Measurements from ENCODE around the gene LCN9. TPM values are rescaled to one million over a fixed set of nuclear protein-coding genes. Genes with fewer than 3 reads are reported as not detected.
"Not testable (repeated sequence)": the region's sequence is repeated elsewhere in the genome, so short reads cannot be mapped to it uniquely, and the experiment has no call there.

The LCN9 gene
- polyA plus RNA-seq, 3 donors: not detected

GRCh38 chr9:135670721-135671590 is 7.8 kb downstream of the LCN9 start:
- DNase-seq: no peak

- no peak for DNase-seq
Measured at GRCh38 chr9:135671591-135672041, 8.5 kb downstream of the LCN9 start.

GRCh38 chr9:135672786-135673185 is 9.7 kb downstream of the LCN9 start:
- not testable (repeated sequence) for DNase-seq

GRCh38 chr9:135673941-135674340 is 10.8 kb downstream of the LCN9 start:
- no peak for DNase-seq

GRCh38 chr9:135674977-135675376 is 11.9 kb downstream of the LCN9 start:
- DNase-seq: no peak

- no peak for DNase-seq
Measured at GRCh38 chr9:135676891-135677290, 13.8 kb downstream of the LCN9 start.

- DNase-seq: no peak
Measured at GRCh38 chr9:135677641-135678168, 14.6 kb downstream of the LCN9 start.

- DNase-seq: no peak
Measured at GRCh38 chr9:135678236-135679017, 15.3 kb downstream of the LCN9 start.

GRCh38 chr9:135680056-135680455 is 16.9 kb downstream of the LCN9 start:
- DNase-seq: no peak

- no peak for DNase-seq
Measured at GRCh38 chr9:135681161-135681560, 18.1 kb downstream of the LCN9 start.

- DNase-seq: no peak
Measured at GRCh38 chr9:135683401-135684034, 20.4 kb downstream of the LCN9 start.

GRCh38 chr9:135684691-135685090 is 21.6 kb downstream of the LCN9 start:
- no peak for DNase-seq

GRCh38 chr9:135687216-135687615 is 24.1 kb downstream of the LCN9 start:
- DNase-seq: no peak

- no peak for DNase-seq
Measured at GRCh38 chr9:135689011-135689410, 25.9 kb downstream of the LCN9 start.

GRCh38 chr9:135690836-135691570 is 27.9 kb downstream of the LCN9 start:
- DNase-seq: no peak

- DNase-seq: no peak
Measured at GRCh38 chr9:135692410-135692809, 29.3 kb downstream of the LCN9 start.

- no peak for DNase-seq
Measured at GRCh38 chr9:135693265-135693664, 30.2 kb downstream of the LCN9 start.

GRCh38 chr9:135693771-135694170 is 30.7 kb downstream of the LCN9 start:
- DNase-seq: no peak

- no peak for DNase-seq
Measured at GRCh38 chr9:135694414-135694813, 31.3 kb downstream of the LCN9 start.

- no peak for DNase-seq
Measured at GRCh38 chr9:135695036-135695435, 31.9 kb downstream of the LCN9 start.

- no peak for DNase-seq
Measured at GRCh38 chr9:135695642-135696041, 32.5 kb downstream of the LCN9 start.

GRCh38 chr9:135696446-135696845 is 33.3 kb downstream of the LCN9 start:
- no peak for DNase-seq
